Body of pancreas (tissue), 4 donors: Measurements from ENCODE around the gene ZNF614.

ENCODE experiments used
- POLR2A ChIP-seq, 3 donors: fragments of 450-650 bp; IDR thresholded peaks; one replicate each; pipeline ENCODE4 v1.6.1; 2016; ENCODE audit warnings: antibody characterized with exemption in 3 of 3, mild to moderate bottlenecking in 2 of 3
- TF ChIP-seq, protein P1 (sequence below), 7 experiments: fragments of 450-650 bp in 4 of 7; fragments of 200-600 bp in 3 of 7; sonication (generic) in 3 of 7; IDR thresholded peaks; one replicate each; pipeline ENCODE4 v1.5.1; 2016 to 2019; ENCODE audit warnings: antibody characterized with exemption in 7 of 7

GRCh38 chr19:52065399-52065798, 37.2 kb upstream of the ZNF614 start:
- TF ChIP-seq, protein P1, sequence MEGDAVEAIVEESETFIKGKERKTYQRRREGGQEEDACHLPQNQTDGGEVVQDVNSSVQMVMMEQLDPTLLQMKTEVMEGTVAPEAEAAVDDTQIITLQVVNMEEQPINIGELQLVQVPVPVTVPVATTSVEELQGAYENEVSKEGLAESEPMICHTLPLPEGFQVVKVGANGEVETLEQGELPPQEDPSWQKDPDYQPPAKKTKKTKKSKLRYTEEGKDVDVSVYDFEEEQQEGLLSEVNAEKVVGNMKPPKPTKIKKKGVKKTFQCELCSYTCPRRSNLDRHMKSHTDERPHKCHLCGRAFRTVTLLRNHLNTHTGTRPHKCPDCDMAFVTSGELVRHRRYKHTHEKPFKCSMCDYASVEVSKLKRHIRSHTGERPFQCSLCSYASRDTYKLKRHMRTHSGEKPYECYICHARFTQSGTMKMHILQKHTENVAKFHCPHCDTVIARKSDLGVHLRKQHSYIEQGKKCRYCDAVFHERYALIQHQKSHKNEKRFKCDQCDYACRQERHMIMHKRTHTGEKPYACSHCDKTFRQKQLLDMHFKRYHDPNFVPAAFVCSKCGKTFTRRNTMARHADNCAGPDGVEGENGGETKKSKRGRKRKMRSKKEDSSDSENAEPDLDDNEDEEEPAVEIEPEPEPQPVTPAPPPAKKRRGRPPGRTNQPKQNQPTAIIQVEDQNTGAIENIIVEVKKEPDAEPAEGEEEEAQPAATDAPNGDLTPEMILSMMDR (IDR thresholded peaks at IDR 0.05): no peak
- no peak for TF ChIP-seq POLR2A (IDR thresholded peaks at IDR 0.05)
